ENCODE data around the gene OR52A1.

The OR52A1 gene

GRCh38 chr11:5136261-5136660, 18.3 kb downstream of the OR52A1 start:
- in situ Hi-C loops (cut with HindIII; ENCODE audit: low sequenced_read_pairs) = no loop called here

DNA sequence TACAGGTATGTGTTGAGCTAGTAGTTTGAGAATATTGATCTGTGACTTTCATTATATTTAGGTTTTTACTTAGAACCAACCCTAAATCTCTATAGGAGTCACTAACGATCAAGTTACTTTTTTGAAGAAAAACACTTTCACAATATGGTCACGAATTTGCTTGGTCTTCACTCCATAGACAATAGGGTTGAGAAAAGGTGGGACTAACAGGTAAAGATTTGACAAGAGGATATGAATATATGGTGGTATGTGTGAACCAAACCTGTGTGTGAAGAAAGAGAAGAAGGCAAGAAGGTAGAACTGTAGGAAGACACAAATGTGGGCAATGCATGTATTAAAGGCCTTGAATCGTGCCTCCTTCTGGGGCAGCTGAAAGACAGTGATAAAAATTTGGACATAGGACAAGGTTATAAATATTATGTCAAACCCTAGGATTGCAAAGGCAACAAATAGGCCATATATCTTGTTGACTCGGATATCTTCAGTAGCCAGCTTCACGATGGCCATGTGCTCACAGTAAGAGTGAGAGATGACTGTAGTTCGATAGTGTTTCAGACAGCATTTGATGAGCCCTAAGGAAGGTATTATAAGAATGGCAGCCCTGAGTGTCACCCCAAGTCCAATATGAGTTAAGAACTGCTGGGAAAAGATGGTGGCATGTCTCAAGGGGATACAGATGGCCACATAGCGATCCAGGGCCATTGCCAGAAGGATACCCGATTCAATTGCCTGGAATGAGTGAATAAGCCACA, 22.8 kb downstream of the OR52A1 start:
- in situ Hi-C loops (cut with HindIII; ENCODE audit: low sequenced_read_pairs) = no loop called here

DNA sequence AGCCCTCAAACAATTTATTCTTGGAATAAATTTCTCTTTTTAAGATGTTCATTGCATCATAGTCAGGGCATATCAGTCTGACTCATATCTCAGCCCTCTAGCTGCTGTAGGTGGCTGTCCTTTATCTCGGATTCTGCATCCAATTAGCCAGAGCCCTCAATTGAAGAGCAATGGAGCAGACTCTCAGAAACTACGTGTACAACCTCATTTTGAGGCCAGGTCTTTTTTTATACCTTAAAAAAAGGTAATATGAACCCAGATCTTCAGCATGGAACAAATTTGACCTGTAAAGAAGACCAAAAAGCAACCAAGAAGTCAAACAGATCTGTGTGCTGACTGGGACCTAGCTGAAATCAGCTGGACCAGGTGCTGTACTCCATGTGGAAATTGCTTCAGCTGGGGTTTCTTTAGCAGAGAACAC, 25.1 kb downstream of the OR52A1 start:
- in situ Hi-C loops (cut with HindIII; ENCODE audit: low sequenced_read_pairs) = no loop called here

GRCh38 chr11:5124891-5125620, 29.5 kb downstream of the OR52A1 start:
- in situ Hi-C loops (cut with HindIII; ENCODE audit: low sequenced_read_pairs) = no loop called here

DNA sequence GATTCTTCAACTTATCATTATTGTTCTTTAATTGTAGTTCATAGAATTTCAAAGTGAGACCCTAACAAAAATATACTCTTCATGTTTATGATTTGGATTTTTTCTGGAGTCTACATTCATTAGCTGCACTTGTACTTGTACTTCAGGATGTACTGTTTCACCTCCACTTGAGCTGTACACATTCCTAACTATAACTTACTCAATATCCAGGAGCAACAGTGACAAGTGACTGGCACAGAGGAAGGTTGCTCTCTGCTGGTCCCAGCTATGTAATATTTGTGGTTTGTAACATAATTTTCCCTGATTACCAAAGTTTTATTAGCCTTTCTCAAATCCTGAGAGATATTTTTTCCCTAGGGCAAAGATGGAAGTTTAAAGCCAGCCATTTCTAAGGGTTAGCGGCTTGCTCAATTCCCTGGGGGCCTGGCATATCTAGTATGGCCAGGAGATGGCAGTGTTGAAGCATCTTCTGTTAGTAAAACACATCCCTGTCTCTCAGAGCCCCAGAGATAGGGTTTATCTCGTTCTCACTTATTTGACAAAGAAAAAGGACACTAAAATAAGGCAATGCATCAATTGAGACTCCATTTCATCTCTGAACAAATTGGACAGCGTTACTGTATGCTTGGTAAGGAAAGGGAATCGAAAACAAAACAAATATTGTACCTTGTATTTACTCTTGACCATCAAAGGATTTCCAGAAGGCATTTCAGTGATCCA, 30.6 kb downstream of the OR52A1 start:
- in situ Hi-C loops (cut with HindIII; ENCODE audit: low sequenced_read_pairs) = no loop called here

DNA sequence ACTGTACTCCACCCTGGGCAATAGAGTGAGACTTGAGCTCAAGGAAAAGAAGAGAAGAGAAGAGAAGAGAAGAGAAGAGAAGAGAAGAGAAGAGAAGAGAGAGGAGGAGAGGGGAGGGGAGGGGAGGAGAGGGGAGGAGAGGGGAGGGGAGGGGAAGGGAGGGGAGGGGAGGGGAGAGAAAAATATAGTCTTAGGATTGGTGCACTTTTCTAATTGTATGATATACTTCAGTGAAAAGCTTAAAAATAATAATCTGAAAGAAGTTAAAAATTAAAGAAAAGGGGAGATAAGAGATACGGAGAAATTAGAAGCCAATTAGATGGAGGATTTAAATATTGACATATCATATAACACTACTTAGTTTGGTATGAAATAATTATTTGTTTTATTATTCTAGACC, 35.7 kb downstream of the OR52A1 start:
- in situ Hi-C loops (cut with HindIII; ENCODE audit: low sequenced_read_pairs) = no loop called here

DNA sequence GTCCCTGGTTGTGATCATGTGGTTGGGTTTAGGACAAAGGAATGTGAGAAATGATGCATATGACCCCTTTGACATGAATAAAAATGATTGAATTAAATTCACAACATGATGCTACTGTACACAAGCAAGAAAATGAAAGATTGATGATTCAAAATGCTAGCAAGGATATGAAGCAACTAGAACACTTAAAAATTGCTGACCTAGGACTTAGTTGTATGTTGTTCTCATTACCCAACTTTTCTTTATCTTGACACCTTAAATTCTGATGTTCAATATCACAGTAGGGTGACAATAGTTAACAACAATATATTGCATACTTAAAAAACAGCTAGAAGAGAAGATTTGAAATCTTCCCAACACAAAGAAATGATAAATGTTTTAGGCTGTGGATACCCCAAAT, 37.0 kb downstream of the OR52A1 start:
- in situ Hi-C loops (cut with HindIII; ENCODE audit: low sequenced_read_pairs) = no loop called here

DNA sequence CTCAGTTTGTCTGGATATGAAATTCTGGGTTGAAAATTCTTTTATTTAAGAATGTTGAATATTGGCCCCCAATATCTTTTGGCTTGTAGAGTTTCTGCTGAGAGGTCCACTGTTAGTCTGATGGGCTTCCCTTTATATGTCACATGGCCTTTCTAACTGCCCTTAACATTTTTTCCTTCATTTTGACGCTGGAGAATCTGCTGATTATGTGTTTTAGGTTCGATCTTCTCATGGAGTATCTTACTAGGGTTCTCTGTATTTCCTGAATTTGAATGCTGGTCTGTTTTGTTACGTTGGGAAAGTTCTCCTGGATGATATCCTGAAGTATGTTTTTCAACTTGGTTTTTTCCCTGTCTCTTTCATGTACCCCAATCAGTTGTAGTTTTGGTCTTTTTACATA, 39.2 kb downstream of the OR52A1 start:
- in situ Hi-C loops (cut with HindIII; ENCODE audit: low sequenced_read_pairs) = no loop called here

- in situ Hi-C loops (cut with HindIII; ENCODE audit: low sequenced_read_pairs) = no loop called here
These were observed 47.3 kb downstream of the OR52A1 start for GRCh38 chr11:5107285-5107684.

- in situ Hi-C loops (cut with HindIII; ENCODE audit: low sequenced_read_pairs) = no loop called here
These were observed 51.5 kb downstream of the OR52A1 start for GRCh38 chr11:5103066-5103465.

DNA sequence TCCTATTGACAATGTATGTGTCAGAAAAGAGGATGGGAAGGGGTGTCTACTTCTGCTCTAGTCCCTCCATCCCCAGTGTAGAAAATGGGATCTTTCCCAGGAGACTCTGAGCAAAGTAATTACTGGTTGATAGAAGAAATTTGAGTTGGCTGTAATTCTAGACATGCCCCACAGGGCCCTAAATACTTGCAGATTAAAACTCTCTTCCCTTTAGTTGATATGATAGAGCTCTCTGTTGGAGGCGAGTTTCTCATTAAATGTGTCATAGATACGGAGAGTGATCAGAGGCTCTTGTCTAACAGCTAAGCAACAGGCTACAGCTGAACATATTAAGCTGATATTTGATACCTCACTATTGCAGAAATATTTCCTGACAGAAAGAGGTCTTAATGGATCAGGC, 52.3 kb downstream of the OR52A1 start:
- in situ Hi-C loops (cut with HindIII; ENCODE audit: low sequenced_read_pairs) = no loop called here

DNA sequence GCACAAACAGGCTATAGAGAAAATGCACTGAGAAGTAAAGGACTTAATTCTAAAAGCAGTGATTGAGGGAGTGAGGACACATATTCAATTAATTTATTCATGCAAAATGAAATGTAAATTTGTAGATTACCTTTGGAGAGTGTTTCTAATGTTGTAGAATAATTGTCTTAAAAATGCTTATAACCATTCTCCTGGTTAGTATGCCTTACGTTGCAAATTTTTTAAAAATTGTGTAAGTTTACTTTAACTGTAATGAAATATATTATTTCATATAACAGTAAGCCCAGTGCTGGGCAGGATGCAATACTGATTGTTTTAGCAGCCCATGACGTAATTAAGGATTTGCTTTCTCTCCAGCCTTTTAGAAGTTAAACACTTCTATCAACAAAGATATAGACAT, 58.5 kb downstream of the OR52A1 start:
- in situ Hi-C loops (cut with HindIII; ENCODE audit: low sequenced_read_pairs) = no loop called here

Data from DLD1 (cell line).